ENCODE measurements around the gene SLCO6A1. TPM values are rescaled to one million over a fixed set of nuclear protein-coding genes. Genes with fewer than 3 reads are reported as not detected.

Gene SLCO6A1
- polyA plus RNA-seq, 3 donors: not detected

Other genes starting within 250 kb of the SLCO6A1 start
- gene SLCO4C1, start 202.7 kb downstream of the SLCO6A1 start, polyA plus RNA-seq: under 1 TPM; 0.11 to 0.19 (median 0.12) TPM